ENCODE measurements around the gene BEX2.
"Not testable (repeated sequence)": the region's sequence is repeated elsewhere in the genome, so short reads cannot be mapped to it uniquely, and the experiment has no call there.

BEX2 gene

GRCh38 chrX:103311399-103311780, 600 bp upstream of the BEX2 start:
- DNase-seq (ENCODE audit: low spot score) = no peak
- in situ Hi-C loops (cut with MboI; ENCODE audit: low pct_unique_long_range_greater_than_20kb, low sequenced_read_pairs, unreplicated experiment) = no loop called here
- TF ChIP-seq CTCF (IDR thresholded peaks at IDR 0.05; ENCODE audit: extremely low read depth, insufficient read depth, missing control alignments) = no peak

- in situ Hi-C loops (cut with MboI; ENCODE audit: low pct_unique_long_range_greater_than_20kb, low sequenced_read_pairs, unreplicated experiment) = no loop called here
- no peak for TF ChIP-seq CTCF (IDR thresholded peaks at IDR 0.05; ENCODE audit: extremely low read depth, insufficient read depth, missing control alignments)
- DNase-seq (ENCODE audit: low spot score) = no peak
These were observed 783 bp downstream of the BEX2 start for GRCh38 chrX:103309860-103310554.

GRCh38 chrX:103305666-103306065, 5.1 kb downstream of the BEX2 start:
- DNase-seq (ENCODE audit: low spot score); in situ Hi-C loops (cut with MboI; ENCODE audit: low pct_unique_long_range_greater_than_20kb, low sequenced_read_pairs, unreplicated experiment): not testable (repeated sequence)

- in situ Hi-C loops (cut with MboI; ENCODE audit: low pct_unique_long_range_greater_than_20kb, low sequenced_read_pairs, unreplicated experiment) = no loop called here
- no peak for DNase-seq (ENCODE audit: low spot score)
- no peak for TF ChIP-seq CTCF (IDR thresholded peaks at IDR 0.05; ENCODE audit: extremely low read depth, insufficient read depth, missing control alignments)
These were observed 6.1 kb downstream of the BEX2 start for GRCh38 chrX:103304705-103305104.

- TF ChIP-seq CTCF (IDR thresholded peaks at IDR 0.05; ENCODE audit: extremely low read depth, insufficient read depth, missing control alignments) = no peak
- no peak for DNase-seq (ENCODE audit: low spot score)
- in situ Hi-C loops (cut with MboI; ENCODE audit: low pct_unique_long_range_greater_than_20kb, low sequenced_read_pairs, unreplicated experiment) = no loop called here
These were observed 17.7 kb downstream of the BEX2 start for GRCh38 chrX:103293118-103293517.

GRCh38 chrX:103279624-103280023, 31.2 kb downstream of the BEX2 start:
- in situ Hi-C loops (cut with MboI; ENCODE audit: low pct_unique_long_range_greater_than_20kb, low sequenced_read_pairs, unreplicated experiment) = no loop called here
- DNase-seq (ENCODE audit: low spot score) = no peak
- no peak for TF ChIP-seq CTCF (IDR thresholded peaks at IDR 0.05; ENCODE audit: extremely low read depth, insufficient read depth, missing control alignments)

- DNase-seq (ENCODE audit: low spot score) = peak; percentile 4
- TF ChIP-seq CTCF (IDR thresholded peaks at IDR 0.05; ENCODE audit: extremely low read depth, insufficient read depth, missing control alignments) = no peak
- in situ Hi-C loops (cut with MboI; ENCODE audit: low pct_unique_long_range_greater_than_20kb, low sequenced_read_pairs, unreplicated experiment) = no loop called here
These were observed 34.2 kb downstream of the BEX2 start, which contains the start of gene TCEAL5 for GRCh38 chrX:103276581-103277002. TCEAL5 (minus strand) TSS chrX:103276750; CDS start chrX:103274563, 2,187 bp downstream.
